Activated T-helper 2 cell treated with anti-CD3 and anti-CD28 coated beads, Interferon-gamma antibody, Interleukin-2, Interleukin-4, amounts not matched to agents 10 μg/mL and 5 μg/mL and 100 μg/mL, durations not matched to agents 14 hours and 24 hours and 36 hours (primary cell): ENCODE data around the gene TCF12. TPM values are rescaled to one million over a fixed set of nuclear protein-coding genes. Genes with fewer than 3 reads are reported as not detected.

Source experiments
- total RNA-seq: library from RNA; stranded (reverse); gene quantifications from 2 replicates; pipeline ENCODE4 v1.2.3, GENCODE V29; 2022

TCF12 gene
- total RNA-seq, 1 donor from 2014 or later = 70.7 TPM

Other genes with a start within 250 kb of the TCF12 start
- 24.0 and 26.0 TPM in 2 replicates for gene ZNF280D, start 185.1 kb upstream of the TCF12 start, total RNA-seq